Erythroblast (primary cell): Measurements from ENCODE around the gene CCDC63.

ENCODE experiments used
- GATA1 ChIP-seq: IDR thresholded peaks from 2 replicates; pipeline ENCODE4 v1.6.1; 2011; ENCODE audit warnings: low read depth, mild to moderate bottlenecking, control low read depth, low read length, moderate library complexity
- POLR2A ChIP-seq: IDR thresholded peaks from 2 replicates; pipeline ENCODE4 v1.6.1; 2011; ENCODE audit warnings: mild to moderate bottlenecking, low read length

- no peak for TF ChIP-seq POLR2A
- TF ChIP-seq GATA1: no peak
Measured at GRCh38 chr12:110874781-110875180, 28.0 kb downstream of the CCDC63 start.
